ENCODE results near the gene DAB2IP.

- TF ChIP-seq CTCF (tag by site-specific recombination; IDR thresholded peaks at IDR 0.05), result no peak
- no peak for TF ChIP-seq ZNF394 (tag by site-specific recombination; IDR thresholded peaks at IDR 0.05; ENCODE audit: borderline replicate concordance)
- no peak for TF ChIP-seq YY1 (tag by site-specific recombination; IDR thresholded peaks at IDR 0.05)
- TF ChIP-seq ZNF629 (tag by site-specific recombination; IDR thresholded peaks at IDR 0.05), result no peak
- no peak for TF ChIP-seq ZSCAN18 (tag by site-specific recombination; IDR thresholded peaks at IDR 0.05)
- no peak for TF ChIP-seq MZF1 (tag by site-specific recombination; IDR thresholded peaks at IDR 0.05; ENCODE audit: borderline replicate concordance)
- no peak for TF ChIP-seq ZBTB21 (tag by site-specific recombination; IDR thresholded peaks at IDR 0.05)
- no peak for TF ChIP-seq ZNF423 (tag by site-specific recombination; IDR thresholded peaks at IDR 0.05)
Observed at GRCh38 chr9:121766081-121766683, 114.7 kb downstream of the DAB2IP start.
